ENCODE data around the gene AQP1.

The AQP1 gene

DNA sequence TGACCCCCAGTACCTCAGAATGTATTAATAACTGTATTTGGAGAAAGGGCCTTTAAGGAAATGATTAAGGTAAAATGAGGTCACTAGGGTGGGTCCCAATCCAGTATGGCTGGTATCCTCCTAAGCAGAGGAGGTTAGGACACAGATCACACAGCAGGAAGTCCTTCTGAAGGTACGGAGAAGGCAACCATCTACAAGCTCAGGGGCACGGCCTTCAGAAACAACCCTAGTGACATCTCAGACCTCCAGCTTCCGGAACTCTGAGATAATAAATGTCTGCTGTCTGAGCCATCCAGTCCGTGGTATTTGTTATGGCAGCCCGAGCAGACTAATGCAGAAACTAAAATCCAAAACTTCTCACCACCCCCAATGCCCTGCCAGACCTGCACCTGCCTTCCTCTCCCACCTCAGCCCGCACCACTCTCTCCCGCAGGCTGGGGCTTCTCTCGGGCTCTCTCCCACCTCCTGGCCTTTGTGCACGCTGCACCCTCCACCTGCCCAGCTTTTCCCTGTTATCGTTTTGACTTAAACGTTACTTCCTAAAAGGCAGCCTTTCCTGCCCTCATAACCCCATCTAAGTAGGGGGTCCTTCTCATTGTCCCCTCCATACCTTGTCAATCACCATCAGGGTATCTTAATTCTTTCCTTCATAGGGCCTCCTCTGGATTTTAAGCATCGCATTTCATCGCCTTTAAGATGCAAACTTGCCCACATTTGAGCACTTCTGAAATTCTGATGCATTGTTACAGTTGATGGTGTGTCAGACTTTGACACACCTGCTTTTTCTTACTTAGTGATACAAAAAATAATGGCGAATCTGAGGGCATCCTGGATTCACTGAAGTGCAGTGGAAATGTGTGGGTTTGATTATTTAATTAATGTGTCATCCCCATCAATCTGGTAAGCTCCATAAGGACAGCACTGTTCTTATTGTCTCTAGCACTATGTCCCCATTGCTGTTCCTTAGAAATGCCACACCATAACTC lies 32.2 kb upstream of the AQP1 start:
- in situ Hi-C loops (cut with HindIII; ENCODE audit: low pct_ligation_motif_present, low sequenced_read_pairs) = no loop called here
- DNase-seq = no peak
- Histone ChIP-seq H3K4me3 (ENCODE audit: low read depth, low read length) (no peak overlapping the region), H3K36me3 (replicated peaks) (no peaks in the 10 kb centered on the region), H3K27ac (no peak overlapping the region), H3K27me3 (replicated peaks) (no peaks in the 10 kb centered on the region)
- TF ChIP-seq, protein P1, sequence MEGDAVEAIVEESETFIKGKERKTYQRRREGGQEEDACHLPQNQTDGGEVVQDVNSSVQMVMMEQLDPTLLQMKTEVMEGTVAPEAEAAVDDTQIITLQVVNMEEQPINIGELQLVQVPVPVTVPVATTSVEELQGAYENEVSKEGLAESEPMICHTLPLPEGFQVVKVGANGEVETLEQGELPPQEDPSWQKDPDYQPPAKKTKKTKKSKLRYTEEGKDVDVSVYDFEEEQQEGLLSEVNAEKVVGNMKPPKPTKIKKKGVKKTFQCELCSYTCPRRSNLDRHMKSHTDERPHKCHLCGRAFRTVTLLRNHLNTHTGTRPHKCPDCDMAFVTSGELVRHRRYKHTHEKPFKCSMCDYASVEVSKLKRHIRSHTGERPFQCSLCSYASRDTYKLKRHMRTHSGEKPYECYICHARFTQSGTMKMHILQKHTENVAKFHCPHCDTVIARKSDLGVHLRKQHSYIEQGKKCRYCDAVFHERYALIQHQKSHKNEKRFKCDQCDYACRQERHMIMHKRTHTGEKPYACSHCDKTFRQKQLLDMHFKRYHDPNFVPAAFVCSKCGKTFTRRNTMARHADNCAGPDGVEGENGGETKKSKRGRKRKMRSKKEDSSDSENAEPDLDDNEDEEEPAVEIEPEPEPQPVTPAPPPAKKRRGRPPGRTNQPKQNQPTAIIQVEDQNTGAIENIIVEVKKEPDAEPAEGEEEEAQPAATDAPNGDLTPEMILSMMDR (IDR thresholded peaks at IDR 0.05; ENCODE audit: low read depth, low read length, missing control alignments) = no peak

- TF ChIP-seq, protein P1 (IDR thresholded peaks at IDR 0.05; ENCODE audit: low read depth, low read length, missing control alignments) = no peak
- H3K27me3 ChIP-seq (replicated peaks) = no peaks in the 10 kb centered on the region
- in situ Hi-C loops (cut with HindIII; ENCODE audit: low pct_ligation_motif_present, low sequenced_read_pairs) = no loop called here
- H3K4me3 ChIP-seq (ENCODE audit: low read depth, low read length) = no peak overlapping the region
- no peaks in the 10 kb centered on the region for H3K36me3 ChIP-seq (replicated peaks)
- H3K27ac ChIP-seq = no peak overlapping the region
- DNase-seq = no peak
Measured at GRCh38 chr7:30880125-30880720, 31.4 kb upstream of the AQP1 start.

GRCh38 chr7:30880941-30881340 lies 30.7 kb upstream of the AQP1 start:
- no peaks in the 10 kb centered on the region for H3K27me3 ChIP-seq (replicated peaks)
- TF ChIP-seq, protein P1 (IDR thresholded peaks at IDR 0.05; ENCODE audit: low read depth, low read length, missing control alignments) = no peak
- no peak overlapping the region for H3K4me3 ChIP-seq (ENCODE audit: low read depth, low read length)
- DNase-seq = no peak
- in situ Hi-C loops (cut with HindIII; ENCODE audit: low pct_ligation_motif_present, low sequenced_read_pairs) = no loop called here
- H3K36me3 ChIP-seq (replicated peaks) = no peaks in the 10 kb centered on the region
- no peak overlapping the region for H3K27ac ChIP-seq

GRCh38 chr7:30881448-30881847 lies 30.2 kb upstream of the AQP1 start:
- in situ Hi-C loops (cut with HindIII; ENCODE audit: low pct_ligation_motif_present, low sequenced_read_pairs) = no loop called here
- TF ChIP-seq, protein P1 (IDR thresholded peaks at IDR 0.05; ENCODE audit: low read depth, low read length, missing control alignments) = no peak
- DNase-seq = no peak
- H3K27me3 ChIP-seq (replicated peaks) = no peaks in the 10 kb centered on the region
- H3K27ac ChIP-seq = no peak overlapping the region
- no peaks in the 10 kb centered on the region for H3K36me3 ChIP-seq (replicated peaks)
- no peak overlapping the region for H3K4me3 ChIP-seq (ENCODE audit: low read depth, low read length)

- in situ Hi-C loops (cut with HindIII; ENCODE audit: low pct_ligation_motif_present, low sequenced_read_pairs) = no loop called here
- H3K4me3 ChIP-seq (ENCODE audit: low read depth, low read length) = no peak overlapping the region
- no peaks in the 10 kb centered on the region for H3K36me3 ChIP-seq (replicated peaks)
- DNase-seq = no peak
- H3K27me3 ChIP-seq (replicated peaks) = no peaks in the 10 kb centered on the region
- H3K27ac ChIP-seq = no peak overlapping the region
- TF ChIP-seq, protein P1 (IDR thresholded peaks at IDR 0.05; ENCODE audit: low read depth, low read length, missing control alignments) = no peak
Measured at GRCh38 chr7:30884881-30885280, 26.8 kb upstream of the AQP1 start.
